NT2/D1 (cell line): ENCODE results near the gene ZNF710.

Experiments used
- YY1 ChIP-seq: IDR thresholded peaks from 2 replicates; pipeline ENCODE4 v1.6.1; 2011; ENCODE audit not compliant: insufficient read length, insufficient read depth
- ZNF274 ChIP-seq: IDR thresholded peaks from 2 replicates; pipeline ENCODE4 v1.6.1; 2011; ENCODE audit warnings: mild to moderate bottlenecking, low read depth, low read length

DNA sequence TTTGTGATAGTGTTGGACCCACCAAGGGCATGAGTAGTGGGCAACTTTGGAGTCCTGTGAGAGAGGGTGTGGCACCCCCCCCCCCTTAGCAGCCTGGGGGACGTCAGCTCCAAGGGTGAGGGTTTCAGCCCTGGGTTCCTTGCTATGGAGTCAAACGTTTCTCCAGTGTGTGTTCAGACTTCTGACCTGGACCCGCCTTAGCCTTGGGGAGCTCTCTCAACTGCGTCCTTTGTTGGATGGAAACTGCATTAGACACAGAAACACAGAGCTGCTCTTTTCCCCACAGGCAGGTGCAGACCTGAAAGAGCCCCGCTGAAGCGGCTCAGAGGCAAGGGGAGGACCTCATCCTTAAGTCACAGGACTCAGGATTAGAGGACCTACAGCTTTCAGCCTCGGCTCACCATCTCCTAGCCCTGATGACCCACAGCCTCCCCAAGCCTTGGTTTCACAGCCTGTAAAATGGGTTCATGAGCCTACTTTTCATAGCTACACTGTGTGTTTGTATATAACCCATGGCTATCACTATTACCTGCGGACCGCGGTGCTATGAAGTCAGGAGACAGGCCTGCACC, 19.9 kb downstream of the ZNF710 start:
- TF ChIP-seq YY1 = no peak
- no peak for TF ChIP-seq ZNF274
